H7 (cell line): ENCODE results near the gene FRS2. TPM values are rescaled to one million over a fixed set of nuclear protein-coding genes. Genes with fewer than 3 reads are reported as not detected.

ENCODE experiments used
- DNase-seq: peaks from one replicate; pipeline ENCODE4 v3.0.0; 2012
- H3K27me3 ChIP-seq: 2 replicates; pipeline ENCODE4 v1.6.0; 2011; ENCODE audit warnings: mild to moderate bottlenecking, low read length; ENCODE audit not compliant: control insufficient read depth, insufficient read depth
- H3K36me3 ChIP-seq: replicated peaks from 2 replicates; pipeline ENCODE4 v1.5.1; 2011; ENCODE audit warnings: low read length; ENCODE audit not compliant: control insufficient read depth, insufficient read depth
- H3K4me3 ChIP-seq: 2 replicates; pipeline ENCODE4 v1.5.1; 2011; ENCODE audit warnings: low read depth, mild to moderate bottlenecking, control low read depth, low read length, moderate library complexity; ENCODE audit not compliant: insufficient read depth
- total RNA-seq: library from RNA; depleted of rRNA; stranded (reverse); fragments of >200 nt; shearing (Covaris generic); gene quantifications from 2 replicates; pipeline ENCODE4 v1.2.3, GENCODE V29; 2014; rRNA removed

The FRS2 gene, protein sequence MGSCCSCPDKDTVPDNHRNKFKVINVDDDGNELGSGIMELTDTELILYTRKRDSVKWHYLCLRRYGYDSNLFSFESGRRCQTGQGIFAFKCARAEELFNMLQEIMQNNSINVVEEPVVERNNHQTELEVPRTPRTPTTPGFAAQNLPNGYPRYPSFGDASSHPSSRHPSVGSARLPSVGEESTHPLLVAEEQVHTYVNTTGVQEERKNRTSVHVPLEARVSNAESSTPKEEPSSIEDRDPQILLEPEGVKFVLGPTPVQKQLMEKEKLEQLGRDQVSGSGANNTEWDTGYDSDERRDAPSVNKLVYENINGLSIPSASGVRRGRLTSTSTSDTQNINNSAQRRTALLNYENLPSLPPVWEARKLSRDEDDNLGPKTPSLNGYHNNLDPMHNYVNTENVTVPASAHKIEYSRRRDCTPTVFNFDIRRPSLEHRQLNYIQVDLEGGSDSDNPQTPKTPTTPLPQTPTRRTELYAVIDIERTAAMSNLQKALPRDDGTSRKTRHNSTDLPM
- total RNA-seq = 21.8 and 26.3 TPM in 2 replicates

DNA sequence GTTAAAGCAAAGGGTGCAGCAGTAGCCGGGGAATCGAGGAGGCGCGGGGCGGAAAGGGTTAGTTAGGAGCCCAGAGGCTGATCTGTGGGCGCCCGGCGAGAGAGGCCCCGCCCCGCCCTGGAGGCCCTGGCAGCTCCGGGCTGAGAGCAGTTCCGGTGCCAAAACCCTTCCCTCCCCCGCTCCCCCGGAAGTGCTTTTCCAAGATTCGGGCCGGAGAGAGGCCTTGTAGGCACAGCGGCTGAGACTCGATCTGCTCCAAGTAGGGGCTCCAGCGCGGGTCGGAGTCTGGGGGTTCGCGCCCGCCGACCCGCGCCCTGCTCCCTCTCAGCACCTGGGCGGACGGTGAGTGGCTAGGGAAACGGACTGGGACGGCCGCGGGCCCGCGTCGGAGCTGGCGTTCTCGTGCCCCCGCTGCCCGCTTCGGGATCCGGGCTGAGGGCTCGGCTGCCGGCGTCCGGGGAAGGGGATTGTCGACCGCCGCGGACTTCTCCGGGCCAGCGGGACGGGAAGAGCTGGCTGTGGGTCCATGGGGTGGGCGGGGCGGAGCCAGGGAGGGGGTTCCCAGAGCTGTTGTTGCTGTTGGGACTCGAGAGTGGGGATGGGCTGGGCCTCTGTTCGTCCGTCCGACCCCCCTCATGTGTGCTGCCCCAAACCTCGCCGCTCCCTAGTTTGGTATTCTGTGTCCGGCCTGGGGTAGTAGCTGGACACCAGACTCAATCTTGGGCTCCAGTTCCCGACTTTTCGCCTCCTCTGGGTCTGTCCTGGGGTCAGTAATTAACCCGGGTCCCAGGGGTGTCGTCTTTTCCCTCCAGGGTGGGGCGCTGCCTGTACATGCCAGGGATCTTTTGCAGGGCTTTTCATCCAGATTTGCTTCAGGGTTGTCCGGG is at the start of gene FRS2:
TSS of gene FRS2 (plus strand) at position 200 of the 887 bp plus-strand sequence. CDS start 98,643 bp downstream, outside the sequence.
- peak within 1 kb of the TSS; percentile 95 for H3K4me3 ChIP-seq
- no peaks in the 10 kb centered on the region for H3K27me3 ChIP-seq
- no peaks in the 10 kb centered on the region for H3K36me3 ChIP-seq
- DNase-seq = peak; percentile 95

DNA sequence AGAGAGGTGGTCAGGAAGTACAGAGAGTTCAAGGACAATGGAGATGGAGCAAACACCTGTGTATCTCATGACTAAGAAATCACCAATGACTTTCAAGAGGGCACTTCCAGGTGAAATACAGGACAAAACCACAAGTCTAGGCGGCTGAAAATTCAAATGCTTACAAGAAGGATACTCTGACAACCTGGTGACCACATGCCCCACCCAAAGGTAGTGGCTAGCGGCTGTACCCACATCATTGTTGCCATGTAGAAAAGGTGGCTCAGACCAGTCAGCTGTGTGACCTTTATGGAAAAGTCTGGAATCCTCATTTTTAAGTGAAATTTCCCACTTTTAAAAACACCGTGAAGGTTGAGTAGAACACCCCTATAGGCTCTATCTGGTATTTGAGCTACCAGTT is 48.6 kb upstream of the FRS2 start:
- Histone ChIP-seq H3K4me3 (no peak overlapping the region), H3K36me3 (no peaks in the 10 kb centered on the region), H3K27me3 (no peaks in the 10 kb centered on the region)
- no peak for DNase-seq

DNA sequence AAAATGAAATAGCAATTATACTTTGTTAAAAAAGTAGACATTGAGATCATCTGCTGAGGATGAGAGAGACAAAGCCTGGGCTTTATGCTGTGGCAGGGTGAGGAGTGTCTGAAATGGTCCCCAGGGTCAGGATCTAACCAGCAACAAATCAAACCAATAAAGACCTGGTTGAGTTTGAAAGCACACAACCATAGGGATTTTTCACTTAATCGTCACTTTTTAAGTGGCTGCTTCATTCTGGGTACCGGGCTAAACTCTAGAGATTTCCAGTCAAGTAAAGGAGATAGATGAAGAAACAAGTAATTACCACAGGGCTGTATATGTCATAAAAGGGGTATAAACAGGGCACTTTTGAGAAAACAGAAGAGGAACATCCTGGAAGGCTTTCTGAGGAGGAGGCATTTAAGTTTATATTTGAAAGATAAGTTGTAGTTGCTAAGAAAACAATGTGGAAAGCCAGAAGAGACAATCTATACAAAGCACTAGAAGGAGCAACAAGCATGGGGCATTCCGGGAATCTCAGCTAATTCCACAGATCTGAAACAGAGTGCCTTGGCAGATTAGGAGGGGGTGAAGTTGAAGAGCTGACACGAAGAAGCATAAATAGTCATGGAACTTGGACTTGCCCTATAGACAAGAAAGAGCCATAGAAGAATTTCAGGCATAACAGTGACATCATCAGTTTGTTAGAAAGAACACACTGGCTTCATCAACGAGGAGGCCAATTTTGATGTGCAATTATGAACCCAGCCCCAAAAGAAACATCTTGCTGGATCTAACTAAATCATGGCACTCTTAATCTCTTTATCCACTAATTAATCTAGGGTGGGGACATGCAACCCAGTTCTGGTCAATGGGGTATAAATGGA is 46.9 kb upstream of the FRS2 start:
- H3K4me3 ChIP-seq = no peak overlapping the region
- no peaks in the 10 kb centered on the region for H3K27me3 ChIP-seq
- no peaks in the 10 kb centered on the region for H3K36me3 ChIP-seq
- no peak for DNase-seq

DNA sequence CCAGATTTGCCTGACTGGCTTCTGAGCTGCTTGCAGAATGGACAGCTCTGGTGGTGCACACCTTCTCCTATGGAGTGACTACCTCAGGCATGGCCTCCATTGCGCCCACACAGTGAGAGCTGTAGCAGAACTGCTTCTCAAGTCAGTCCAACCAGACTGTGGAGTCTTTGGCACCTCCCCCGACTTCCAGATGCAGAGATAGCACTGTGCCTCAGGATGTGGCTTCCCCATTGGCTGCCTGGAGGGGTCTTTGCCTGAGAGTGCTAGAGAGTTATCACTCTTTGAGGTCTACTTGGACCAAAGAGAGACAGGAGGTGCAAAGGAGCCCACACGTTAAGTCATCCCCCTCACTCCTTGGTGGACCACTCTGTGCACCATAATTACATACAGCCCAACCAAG is 44.8 kb upstream of the FRS2 start:
- H3K4me3 ChIP-seq = no peak overlapping the region
- no peaks in the 10 kb centered on the region for H3K27me3 ChIP-seq
- no peak for DNase-seq
- H3K36me3 ChIP-seq = no peaks in the 10 kb centered on the region

DNA sequence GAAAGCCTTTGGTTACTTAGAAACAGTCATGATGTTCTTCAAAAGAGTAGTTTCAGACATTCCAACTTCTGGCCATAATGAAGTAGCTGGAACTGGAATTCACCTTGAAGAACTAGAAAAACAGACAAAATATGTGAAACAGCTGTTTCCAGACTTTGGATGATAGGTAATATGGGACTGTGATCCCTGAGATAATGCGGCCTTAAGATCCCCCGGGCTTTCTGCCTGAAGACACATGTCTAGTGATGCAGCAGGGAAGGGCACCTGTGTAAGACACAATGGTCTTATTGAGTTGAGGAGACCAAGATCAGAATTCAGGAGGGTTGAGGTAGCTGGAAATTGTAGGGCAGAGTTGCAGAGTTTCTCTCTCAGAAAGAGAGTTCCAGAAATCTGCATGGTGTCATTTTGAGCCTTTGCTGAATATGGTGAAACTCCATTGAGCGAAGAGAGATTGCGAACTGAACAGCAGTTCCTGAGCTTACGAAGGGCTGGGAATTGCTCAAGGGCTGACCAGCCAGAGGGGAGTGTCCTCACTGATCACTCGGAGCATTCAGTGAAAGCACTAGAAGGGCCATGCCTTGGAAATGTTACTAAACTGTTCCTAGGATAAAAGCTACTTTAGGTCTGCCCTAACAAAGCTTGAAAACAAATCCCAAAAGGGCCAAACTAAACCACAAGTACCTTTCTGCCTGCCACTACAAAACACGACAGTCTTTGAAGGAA is 41.7 kb upstream of the FRS2 start:
- no peaks in the 10 kb centered on the region for H3K36me3 ChIP-seq
- no peak for DNase-seq
- H3K27me3 ChIP-seq = no peaks in the 10 kb centered on the region
- H3K4me3 ChIP-seq = no peak overlapping the region

DNA sequence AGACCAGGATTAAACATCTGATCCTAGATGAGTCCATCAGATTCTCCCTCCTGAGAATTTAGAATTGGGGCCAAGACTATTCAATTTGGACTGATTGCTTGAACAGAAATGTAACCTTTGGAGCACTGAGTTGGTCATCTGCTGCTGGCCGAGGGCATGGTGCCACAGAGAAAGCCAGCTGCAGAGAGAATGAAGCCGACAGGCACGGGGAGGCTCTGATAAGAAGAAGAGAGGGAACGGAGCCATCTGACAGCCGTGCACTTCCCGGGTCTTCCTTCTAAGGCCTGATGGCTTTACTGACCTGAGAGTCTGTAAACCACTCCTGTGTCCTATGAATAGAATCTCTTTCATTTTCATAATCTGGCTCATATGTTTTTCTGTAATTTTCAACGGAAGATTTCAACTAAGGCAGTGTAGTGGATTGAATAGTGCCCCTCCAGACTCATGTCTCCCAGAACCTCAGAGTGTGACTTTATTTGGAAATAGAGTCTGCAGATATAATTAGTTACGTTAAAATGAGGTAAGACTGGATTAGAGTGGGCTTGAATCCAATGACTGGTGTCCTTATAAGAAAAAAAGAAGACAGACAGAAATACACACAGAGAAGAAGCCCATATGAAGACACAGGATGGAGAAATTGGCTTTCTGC is 39.1 kb upstream of the FRS2 start:
- Histone ChIP-seq H3K36me3 (no peaks in the 10 kb centered on the region), H3K4me3 (no peak overlapping the region), H3K27me3 (no peaks in the 10 kb centered on the region)
- DNase-seq = no peak

DNA sequence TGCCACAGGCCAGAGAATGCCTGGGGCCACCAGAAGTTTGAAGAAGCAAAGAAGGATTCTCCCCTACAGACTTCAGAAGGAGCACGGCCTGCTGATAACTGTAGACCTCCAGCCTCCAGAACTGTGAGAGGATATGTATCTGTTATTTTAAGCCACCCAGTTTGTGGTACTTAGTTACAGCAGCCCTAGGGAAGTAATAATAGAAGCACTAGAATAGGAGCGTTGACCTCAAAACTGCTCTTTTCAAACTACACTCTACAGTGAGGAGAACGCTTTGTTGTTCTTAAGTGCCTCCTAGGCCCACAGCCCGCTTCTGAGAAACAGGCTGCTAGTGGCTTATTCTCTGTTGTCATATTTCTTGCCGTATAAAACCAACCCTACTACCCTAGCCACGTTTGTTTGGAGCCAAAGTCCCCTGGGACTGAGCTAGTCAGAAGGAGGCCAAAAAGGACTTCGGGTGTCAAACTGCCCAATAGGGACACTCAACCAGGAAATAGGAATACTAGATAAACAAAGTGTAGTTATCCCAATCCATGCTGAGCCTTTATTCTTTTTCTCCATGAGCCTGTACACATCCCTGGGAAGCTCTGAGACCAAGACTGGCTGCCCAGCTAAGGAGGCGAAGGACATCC is 38.5 kb upstream of the FRS2 start:
- no peaks in the 10 kb centered on the region for H3K36me3 ChIP-seq
- H3K4me3 ChIP-seq = no peak overlapping the region
- no peaks in the 10 kb centered on the region for H3K27me3 ChIP-seq
- no peak for DNase-seq

DNA sequence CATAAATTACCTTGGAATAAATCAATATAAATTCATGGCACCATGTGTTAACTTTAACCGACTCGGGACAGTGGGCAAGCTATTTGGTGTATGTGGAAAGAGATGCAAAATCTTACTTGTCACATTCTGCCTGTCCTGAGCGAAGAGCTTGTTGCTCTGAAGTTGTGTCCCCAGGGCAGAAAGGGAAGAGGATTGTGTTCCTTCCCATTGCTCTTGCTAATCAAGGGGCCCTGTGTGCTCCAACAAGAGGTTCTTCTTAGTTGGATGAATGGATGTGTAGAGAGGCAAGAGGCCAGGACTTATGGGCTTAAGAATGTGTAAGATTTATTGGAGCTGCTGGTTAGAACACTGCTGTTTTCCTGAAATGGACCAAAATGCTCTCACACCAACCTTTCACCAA is 36.5 kb upstream of the FRS2 start:
- Histone ChIP-seq H3K27me3 (no peaks in the 10 kb centered on the region), H3K36me3 (no peaks in the 10 kb centered on the region), H3K4me3 (no peak overlapping the region)
- no peak for DNase-seq

DNA sequence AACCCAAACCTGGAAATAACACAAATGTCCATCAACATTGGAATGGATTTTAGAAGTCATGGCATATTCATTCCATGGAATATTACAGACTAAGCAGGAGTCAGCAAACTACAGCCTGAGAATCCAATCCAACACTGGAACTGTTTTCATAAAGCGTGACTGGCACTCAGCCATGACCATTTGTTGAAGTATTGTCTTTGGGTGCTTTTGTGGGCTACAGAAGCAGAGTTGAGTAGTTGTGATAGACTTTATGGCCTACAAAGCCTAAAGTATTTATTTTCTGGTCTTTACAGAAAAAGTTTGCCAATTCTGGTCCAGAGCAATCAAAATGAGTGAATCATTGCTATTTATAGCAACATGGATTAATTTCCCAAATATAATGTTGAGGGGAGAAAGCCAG is 34.5 kb upstream of the FRS2 start:
- DNase-seq = no peak
- Histone ChIP-seq H3K4me3 (no peak overlapping the region), H3K27me3 (no peaks in the 10 kb centered on the region)

DNA sequence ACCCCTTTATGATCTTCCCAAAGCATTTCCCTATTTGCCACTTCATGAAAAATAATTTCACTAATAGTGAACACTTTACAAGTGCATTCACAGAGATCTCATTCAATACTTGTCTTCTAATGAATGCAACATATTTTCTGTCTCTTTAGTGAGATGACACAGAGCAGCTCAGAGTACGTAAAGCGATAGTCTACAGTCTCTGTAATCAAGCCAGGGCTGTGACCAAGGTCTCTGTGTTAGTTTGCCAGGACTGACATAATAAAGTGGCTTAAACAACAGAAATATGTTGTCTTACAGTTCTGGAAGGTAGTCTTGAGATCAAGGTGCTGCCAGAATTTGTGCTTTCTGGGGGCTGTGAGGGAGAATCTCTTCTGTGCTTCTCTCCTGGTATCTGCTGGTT is 33.1 kb upstream of the FRS2 start:
- H3K36me3 ChIP-seq = no peaks in the 10 kb centered on the region
- DNase-seq = no peak
- H3K27me3 ChIP-seq = no peaks in the 10 kb centered on the region
- no peak overlapping the region for H3K4me3 ChIP-seq

More for the DNA sequence above, 34.5 kb upstream of the FRS2 start:
- H3K36me3 ChIP-seq = no peaks in the 10 kb centered on the region

DNA sequence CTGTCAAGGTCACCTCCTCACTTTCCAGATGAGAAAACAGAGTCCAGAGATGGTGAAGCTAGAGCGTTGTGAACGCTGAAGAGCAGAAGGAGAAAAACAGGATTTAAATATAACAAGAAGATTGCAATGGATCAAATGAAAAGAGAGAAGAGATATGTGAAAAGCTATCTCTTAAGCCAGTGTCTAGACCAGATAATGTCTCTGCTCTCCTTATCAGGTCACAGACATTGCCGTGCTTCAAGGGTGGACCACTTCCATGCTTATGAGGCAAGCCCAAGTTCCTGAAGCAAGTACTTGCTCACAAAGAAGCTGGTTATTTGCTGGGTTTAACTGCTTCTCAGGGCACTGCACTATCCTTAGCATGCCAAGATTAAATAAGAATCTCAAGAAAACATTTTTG is 31.6 kb upstream of the FRS2 start:
- Histone ChIP-seq H3K4me3 (no peak overlapping the region), H3K36me3 (no peaks in the 10 kb centered on the region), H3K27me3 (no peaks in the 10 kb centered on the region)
- DNase-seq = no peak

DNA sequence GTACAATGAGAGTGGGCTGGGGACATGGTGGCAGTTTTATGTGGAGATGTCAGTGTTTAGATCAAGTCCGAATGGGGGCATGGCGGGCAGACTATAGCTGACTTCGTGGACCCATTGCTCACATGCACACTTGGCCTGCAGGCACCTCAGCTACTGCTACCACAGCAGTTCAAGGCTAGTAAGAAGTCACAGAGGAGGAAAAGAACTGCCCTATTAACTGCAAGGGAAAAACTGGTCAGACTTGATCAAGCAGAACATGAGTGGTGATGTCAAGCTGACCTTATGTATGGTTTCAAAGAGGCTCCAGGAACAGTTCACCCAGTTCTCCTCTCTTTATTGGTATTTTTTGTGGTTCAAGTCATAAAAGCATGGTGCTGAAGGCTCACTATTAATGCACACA is 30.2 kb upstream of the FRS2 start:
- no peak overlapping the region for H3K4me3 ChIP-seq
- H3K27me3 ChIP-seq = no peaks in the 10 kb centered on the region
- H3K36me3 ChIP-seq = no peaks in the 10 kb centered on the region
- DNase-seq = no peak

DNA sequence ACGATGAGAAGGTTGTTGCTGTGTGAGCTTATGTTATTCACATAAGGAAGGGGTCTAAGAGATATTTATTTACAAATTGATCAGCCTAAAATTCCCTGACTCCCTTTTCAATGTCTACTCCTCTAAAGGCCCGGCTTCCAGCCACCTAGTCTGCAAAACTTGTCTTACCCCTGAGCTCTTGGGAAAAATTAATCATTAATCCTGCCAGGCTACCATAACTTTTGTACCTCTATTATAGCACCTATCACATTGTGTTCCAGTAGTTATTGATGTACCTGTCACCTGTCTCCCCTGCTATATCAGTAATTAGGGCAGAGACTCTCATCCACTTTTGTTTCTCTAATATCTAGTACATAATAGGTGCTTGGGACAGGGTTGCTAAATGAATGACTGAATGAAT is 29.3 kb upstream of the FRS2 start:
- Histone ChIP-seq H3K27me3 (no peaks in the 10 kb centered on the region), H3K4me3 (no peak overlapping the region), H3K36me3 (no peaks in the 10 kb centered on the region)
- no peak for DNase-seq
